GM19372 (cell line): ENCODE measurements around the gene FPR1.
"Not testable (repeated sequence)": the region's sequence is repeated elsewhere in the genome, so short reads cannot be mapped to it uniquely, and the experiment has no call there.

Experiments used
- ATAC-seq: cut with Tn5 transposase; IDR thresholded peaks from one replicate; pipeline ENCODE4 v1.9.1; 2021; ENCODE audit warnings: mild to moderate bottlenecking, low read depth, moderate library complexity; ENCODE audit not compliant: unreplicated experiment

FPR1 gene

GRCh38 chr19:51779703-51780102 is 28.0 kb upstream of the FPR1 start:
- ATAC-seq, result no peak

DNA sequence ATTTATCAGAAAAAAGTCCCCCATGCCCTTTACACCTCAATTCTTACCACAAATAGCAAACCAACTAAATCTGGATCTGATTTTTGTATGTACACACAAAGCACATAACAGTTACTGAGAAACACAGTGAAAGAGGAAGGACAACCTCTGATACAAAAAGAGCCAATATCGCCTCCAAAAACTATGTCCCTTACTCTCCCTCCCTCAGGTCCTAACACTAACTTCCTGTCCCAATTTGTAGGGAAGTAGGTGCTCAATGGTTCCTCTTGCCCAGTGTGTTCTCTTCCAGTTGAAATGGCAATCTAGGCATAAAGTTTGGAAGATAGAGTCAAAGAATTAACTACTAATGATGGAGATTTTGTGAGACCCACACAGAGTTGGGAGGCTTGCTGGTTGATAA is 27.5 kb upstream of the FPR1 start:
- ATAC-seq, result no peak

- ATAC-seq, result no peak
Observed at GRCh38 chr19:51777570-51778462, 26.1 kb upstream of the FPR1 start.

GRCh38 chr19:51776561-51776960 is 24.9 kb upstream of the FPR1 start:
- ATAC-seq, result not testable (repeated sequence)

DNA sequence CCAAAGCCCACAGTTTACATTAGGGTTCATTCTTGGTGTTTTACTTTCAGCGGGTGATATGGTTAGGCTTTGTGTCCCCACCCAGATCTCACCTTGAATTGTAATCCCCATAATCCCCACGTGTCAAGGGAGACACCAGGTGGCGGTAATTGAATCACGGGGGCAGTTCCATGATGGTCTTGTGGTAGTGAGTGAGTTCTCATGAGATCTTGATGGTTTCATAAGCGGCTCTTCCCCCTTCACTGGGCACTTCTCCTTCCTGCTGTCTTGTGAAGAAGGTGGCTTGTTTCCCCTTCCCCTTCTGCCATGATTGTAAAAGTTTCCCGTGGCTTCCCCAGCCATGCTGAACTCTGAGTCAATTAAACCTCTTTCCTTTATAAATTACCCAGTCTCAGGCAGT is 21.3 kb upstream of the FPR1 start:
- no peak for ATAC-seq

- ATAC-seq, result no peak
Observed at GRCh38 chr19:51771376-51772130, 19.9 kb upstream of the FPR1 start.

DNA sequence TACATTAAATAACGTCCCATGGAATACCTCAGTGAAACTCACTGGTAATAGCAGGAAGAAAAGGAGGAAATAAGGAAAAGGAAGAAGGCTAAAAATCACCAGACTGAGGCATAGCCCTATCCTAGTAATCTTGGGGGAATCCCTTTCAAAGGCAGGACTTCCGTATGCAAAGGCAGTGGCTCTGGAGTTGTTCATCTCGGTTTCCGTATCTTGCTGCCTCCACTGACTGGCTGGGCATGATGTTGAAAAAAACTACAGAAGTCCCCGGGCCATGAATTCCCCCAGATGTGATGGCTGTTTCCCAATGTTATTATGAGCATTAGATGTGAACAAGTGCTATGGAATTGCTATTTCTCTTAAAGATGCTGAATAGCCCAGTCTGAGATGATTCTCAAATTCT is 14.8 kb upstream of the FPR1 start:
- ATAC-seq, result no peak

- no peak for ATAC-seq
Observed at GRCh38 chr19:51765086-51765485, 13.4 kb upstream of the FPR1 start.

- no peak for ATAC-seq
Observed at GRCh38 chr19:51761696-51762095, 10.0 kb upstream of the FPR1 start.

DNA sequence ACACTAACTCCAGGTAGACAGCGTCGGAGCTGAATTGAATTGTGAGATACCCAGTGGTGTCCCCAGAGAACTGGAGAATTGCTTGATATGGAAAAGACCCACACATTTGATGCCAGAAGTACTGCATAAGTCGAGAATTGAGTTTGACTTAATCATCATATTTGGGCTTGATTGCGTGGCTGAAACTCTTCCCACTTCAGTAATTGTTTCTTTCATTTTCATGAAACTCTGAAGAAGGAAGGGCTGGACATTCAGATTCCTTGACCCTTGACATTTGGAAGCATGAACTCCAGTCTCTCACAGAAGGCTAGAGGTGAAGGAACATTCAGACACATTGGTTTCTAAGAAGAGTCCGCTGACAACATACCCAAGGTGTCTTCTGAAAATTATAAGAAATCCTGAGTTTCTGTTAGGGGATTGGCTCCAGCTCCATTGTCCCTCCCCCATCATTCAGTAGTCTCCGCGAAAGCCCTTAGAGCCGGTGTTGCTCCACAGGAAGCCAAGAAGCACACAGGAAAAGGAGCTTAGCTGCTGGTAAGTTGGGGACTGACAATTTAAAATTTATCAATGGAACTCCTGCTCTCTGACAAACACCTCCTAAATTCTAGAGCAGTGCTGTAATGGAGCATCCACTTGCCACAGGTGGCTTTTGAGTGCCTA is 9.1 kb upstream of the FPR1 start, which contains the start of gene FPR2:
FPR2 (plus strand) TSS at position 484 of the 660 bp plus-strand sequence. CDS start 7,479 bp downstream, outside the sequence.
- no peak for ATAC-seq

DNA sequence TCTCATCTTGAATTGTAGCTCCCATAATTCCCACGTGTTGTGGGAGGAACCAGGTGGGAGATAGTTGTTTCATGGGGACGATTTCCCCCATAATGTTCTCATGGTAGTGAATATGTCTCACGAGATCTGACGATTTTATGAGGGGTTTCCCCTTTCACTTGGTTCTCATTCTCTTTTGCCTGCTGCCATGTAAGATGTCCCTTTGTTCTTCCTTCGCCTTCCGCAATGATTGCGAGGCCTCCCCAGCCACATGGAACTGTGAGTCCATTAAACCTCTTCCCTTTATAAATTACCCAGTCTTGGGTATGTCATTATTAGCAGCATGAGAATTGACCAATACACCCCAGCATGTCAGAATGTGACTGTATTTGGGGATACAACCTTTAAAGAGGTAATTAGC is 3.9 kb upstream of the FPR1 start:
- no peak for ATAC-seq

DNA sequence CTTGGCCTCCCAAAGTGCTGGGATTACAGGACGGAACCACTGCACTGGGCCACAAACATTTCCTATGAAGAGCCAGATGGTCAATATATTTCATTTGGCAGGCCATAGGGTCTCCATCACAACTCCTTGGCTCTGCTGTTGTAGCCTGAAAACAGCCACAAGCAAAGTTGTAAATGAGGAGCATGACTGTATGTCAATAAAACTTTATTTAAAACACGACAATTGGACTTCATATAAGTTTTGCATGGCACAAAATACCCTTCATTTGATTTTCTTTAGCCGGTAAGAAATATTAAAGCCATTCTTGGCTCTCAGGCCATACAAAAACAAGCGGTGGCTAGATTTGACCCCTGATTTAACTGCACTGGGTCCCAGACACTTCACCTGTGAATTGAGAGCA is 3.1 kb upstream of the FPR1 start:
- ATAC-seq, result no peak

DNA sequence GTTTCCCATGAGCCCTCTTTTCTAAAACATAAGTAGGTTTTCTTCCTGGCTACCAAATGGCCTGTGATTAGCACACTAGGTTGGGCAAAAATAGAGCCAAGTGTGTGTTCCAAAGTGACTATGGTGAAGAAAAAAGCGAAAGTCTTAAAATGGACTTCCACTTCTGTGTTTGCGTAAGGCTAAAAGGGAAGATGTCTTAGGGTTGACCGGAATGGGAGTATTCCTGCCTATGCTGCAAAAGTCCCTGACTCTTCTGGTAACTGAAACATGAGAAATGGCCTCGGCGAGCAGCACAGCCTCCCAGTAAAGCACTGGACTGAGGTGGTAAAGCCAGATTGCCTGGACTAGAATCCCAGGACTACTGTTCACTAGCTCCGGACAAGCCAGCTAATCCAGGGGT is 2.4 kb upstream of the FPR1 start:
- ATAC-seq, result no peak

GRCh38 chr19:51750400-51751094 is 1.1 kb downstream of the FPR1 start:
- no peak for ATAC-seq

GRCh38 chr19:51749979-51750378 is 1.7 kb downstream of the FPR1 start:
- no peak for ATAC-seq

- no peak for ATAC-seq
Observed at GRCh38 chr19:51746731-51747130, 4.9 kb downstream of the FPR1 start.

DNA sequence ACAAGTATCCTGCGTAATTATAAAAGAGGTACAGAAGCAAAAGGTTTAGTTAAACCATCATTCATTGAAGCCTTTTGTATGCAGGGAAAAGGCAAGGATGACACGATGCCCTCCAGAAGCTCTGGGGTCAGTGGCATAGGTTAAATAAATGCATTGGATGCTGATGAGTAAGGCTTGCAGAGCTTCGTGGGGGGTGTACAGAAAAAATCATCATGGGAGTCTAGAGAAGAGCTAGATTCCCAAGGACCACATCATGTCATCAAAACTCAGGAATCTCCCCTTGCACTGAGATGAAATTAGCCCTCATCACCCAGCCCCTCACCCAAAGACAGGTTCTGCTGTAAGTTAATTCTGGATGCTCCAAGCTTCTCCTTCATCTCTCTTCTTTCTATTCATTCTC is 8.3 kb downstream of the FPR1 start:
- ATAC-seq, result no peak

GRCh38 chr19:51742789-51743188 is 8.9 kb downstream of the FPR1 start:
- ATAC-seq, result no peak

GRCh38 chr19:51740356-51740755 is 11.3 kb downstream of the FPR1 start:
- no peak for ATAC-seq

GRCh38 chr19:51739466-51740213 is 12.0 kb downstream of the FPR1 start:
- no peak for ATAC-seq
